ENCODE results near the gene SLC5A9. TPM values are rescaled to one million over a fixed set of nuclear protein-coding genes. Genes with fewer than 3 reads are reported as not detected.

SLC5A9 gene
- total and polyA plus RNA-seq, 9 of the 15 experiments (the other 6 are each of a cell fraction or from before 2014, with no cell fraction given), result not detected

GRCh38 chr1:48233666-48234485, 11.4 kb downstream of the SLC5A9 start:
- CTCF ChIA-PET (ENCODE audit: low intra/inter-chr PET ratio), result no interaction called here
- FAIRE-seq (no peak), DNase-seq (ENCODE audit: extremely low read depth in 1 of 4, low spot score in 3 of 4) (no peak)

More at GRCh38 chr1:48233666-48234485, 11.4 kb downstream of the SLC5A9 start:
- TF ChIP-seq CHCHD3 (CRISPR knock-in tag; IDR thresholded peaks at IDR 0.05) (no peak), HOMEZ (CRISPR knock-in tag; IDR thresholded peaks at IDR 0.05) (no peak), NR4A1 (CRISPR knock-in tag; IDR thresholded peaks at IDR 0.05) (no peak), NR4A1 (tag; IDR thresholded peaks at IDR 0.05) (no peak)
- Histone ChIP-seq H4K20me1 (replicated peaks; ENCODE audit: control insufficient read depth, insufficient read depth, low read length) (no peaks in the 10 kb centered on the region), H2AFZ (ENCODE audit: low read depth, low read length) (no peak overlapping the region), H3K27ac (ENCODE audit: extremely low read depth, low read depth, low read length) (no peak overlapping the region), H3K4me3 (no peak overlapping the region), H3K4me1 (replicated peaks in 1 of 2; ENCODE audit: control insufficient read depth in 2 of 2, insufficient read depth in 2 of 2, low read length in 2 of 2) (no peaks in the 10 kb centered on the region), H3K36me3 (ENCODE audit: control insufficient read depth, insufficient read depth, low read length) (no peaks in the 10 kb centered on the region), H3K9me1 (ENCODE audit: control insufficient read depth, insufficient read depth, low read length) (no peaks in the 10 kb centered on the region), H3K27me3 (ENCODE audit: control insufficient read depth in 2 of 2, insufficient read depth in 2 of 2, low read length in 2 of 2) (no peaks in the 10 kb centered on the region), H3K9me3 (replicated peaks; ENCODE audit: control insufficient read depth, insufficient read depth, low read depth, low read length) (no peaks in the 10 kb centered on the region), H3K4me2 (ENCODE audit: insufficient read depth, low read length) (no peak overlapping the region), H3K9ac (ENCODE audit: insufficient read depth in 1 of 2, low read depth in 2 of 2, low read length in 2 of 2) (no peak overlapping the region), H3K79me2 (ENCODE audit: control insufficient read depth, insufficient read depth, low read length) (no peaks in the 10 kb centered on the region)
- in situ Hi-C loops (cut with MboI) (no loop called here), intact Hi-C loops (cut with micrococcal nuclease) (no loop called here)
- no peak for ATAC-seq
- WGBS (ENCODE audit: insufficient coverage, low coverage, missing lambda C conversion rate), result 0% methylated on average over 12 of the region's 12 CpGs
- POLR2A ChIA-PET, result no interaction called here
- no TSS peak for BruUV-seq (replicated peaks)
